ENCODE measurements around the gene UPF1. TPM values are rescaled to one million over a fixed set of nuclear protein-coding genes. Genes with fewer than 3 reads are reported as not detected.

UPF1 gene
- total and polyA plus RNA-seq, 2 of the 13 experiments (the other 11 are each of a cell fraction or from before 2014, with no cell fraction given) = 16.9 to 41.8 TPM

- Histone ChIP-seq H3K9ac (ENCODE audit: insufficient read depth, low read depth, low read length) (no peak overlapping the region), H3K27me3 (ENCODE audit: control insufficient read depth in 1 of 2, insufficient read depth in 2 of 2, low read length in 2 of 2) (no peaks in the 10 kb centered on the region), H3K4me3 (replicated peaks in 1 of 3; ENCODE audit: insufficient read depth in 1 of 3, low read depth in 2 of 3, low read length in 3 of 3) (no peak overlapping the region), H3K4me2 (ENCODE audit: low read depth, low read length) (no peak overlapping the region), H3K27ac (ENCODE audit: extremely low read length, insufficient read depth, low read length) (no peak overlapping the region), H3K36me3 (replicated peaks in 1 of 2; ENCODE audit: control insufficient read depth in 1 of 2, insufficient read depth in 2 of 2, low read length in 2 of 2) (peaks cover 30 to 53% of the 10 kb centered on the region in 2 experiments; a peak in 4 of 5 replicates), H4K20me1 (ENCODE audit: insufficient read depth, low read length) (no peaks in the 10 kb centered on the region), H3K4me1 (ENCODE audit: insufficient read depth, low read length) (peaks cover 17% of the 10 kb centered on the region), H3K9me3 (ENCODE audit: low read length) (no peaks in the 10 kb centered on the region), H3K79me2 (ENCODE audit: insufficient read depth, low read length) (no peaks in the 10 kb centered on the region), H2AFZ (ENCODE audit: low read length) (no peak overlapping the region)
- no peak for FAIRE-seq
- WGBS (ENCODE audit: low lambda C conversion rate) = 97% methylated on average over 19 of the region's 23 CpGs
- TF ChIP-seq MAX (IDR thresholded peaks at IDR 0.05) = no peak
- no peak for TF ChIP-seq ZNF264 (CRISPR knock-in tag; IDR thresholded peaks at IDR 0.05)
- no peak for TF ChIP-seq ETV6 (CRISPR knock-in tag; conservative IDR thresholded peaks at IDR 0.05)
- no peak for TF ChIP-seq AKAP8 (CRISPR knock-in tag; IDR thresholded peaks at IDR 0.05)
- TF ChIP-seq TGIF2 (CRISPR knock-in tag; IDR thresholded peaks at IDR 0.05) = no peak
- no peak for TF ChIP-seq ZNF576 (CRISPR knock-in tag; IDR thresholded peaks at IDR 0.05)
- no peak for TF ChIP-seq SMC3 (IDR thresholded peaks at IDR 0.05; ENCODE audit: low read length)
- no peak for TF ChIP-seq ZMYM2 (CRISPR knock-in tag; IDR thresholded peaks at IDR 0.05)
- TF ChIP-seq EZH2 (conservative IDR thresholded peaks at IDR 0.05; ENCODE audit: low read depth, low read length) = no peak
- TF ChIP-seq TRAFD1 (CRISPR knock-in tag; IDR thresholded peaks at IDR 0.05; ENCODE audit: borderline replicate concordance) = no peak
- CTCF ChIA-PET (ENCODE audit: low intra/inter-chr PET ratio, low total read pairs) = interaction anchor here (0.8 to 1.7 kb wide), 2 partner anchors 86 to 120 kb away, joined by 3 to 6 read pairs; no protein-coding TSS in a partner anchor
- ATAC-seq = no peak
- no peak for DNase-seq (ENCODE audit: low spot score)
- no TSS peak for BruUV-seq (replicated peaks)
- in situ Hi-C loops (cut with HindIII; ENCODE audit: extremely low pct_ligation_motif_present, low pct_unique_long_range_greater_than_20kb) (no loop called here), intact Hi-C loops (cut with micrococcal nuclease; ENCODE audit: unreplicated experiment) (no loop called here)
- POLR2A ChIA-PET = no interaction called here
Measured at GRCh38 chr19:18867199-18867598, 35.4 kb downstream of the UPF1 start.

Data from HepG2 (cell line).